GM21367 (cell line): ENCODE results near the gene LMAN2.
"Not testable (repeated sequence)": the region's sequence is repeated elsewhere in the genome, so short reads cannot be mapped to it uniquely, and the experiment has no call there.

ENCODE experiments used
- ATAC-seq: cut with Tn5 transposase; IDR thresholded peaks from one replicate; pipeline ENCODE4 v1.9.1; 2021; ENCODE audit not compliant: unreplicated experiment

Gene LMAN2

GRCh38 chr5:177378884-177379883, 27.7 kb upstream of the LMAN2 start:
- no peak for ATAC-seq

GRCh38 chr5:177377851-177378776, 26.6 kb upstream of the LMAN2 start:
- ATAC-seq: no peak

GRCh38 chr5:177376107-177376506, 24.6 kb upstream of the LMAN2 start:
- ATAC-seq: no peak

GRCh38 chr5:177375516-177375915, 24.0 kb upstream of the LMAN2 start:
- not testable (repeated sequence) for ATAC-seq

GRCh38 chr5:177374211-177374610, 22.7 kb upstream of the LMAN2 start:
- no peak for ATAC-seq

GRCh38 chr5:177373806-177374205, 22.3 kb upstream of the LMAN2 start:
- ATAC-seq: no peak

- no peak for ATAC-seq
These were observed 21.4 kb upstream of the LMAN2 start for GRCh38 chr5:177372910-177373309.

DNA sequence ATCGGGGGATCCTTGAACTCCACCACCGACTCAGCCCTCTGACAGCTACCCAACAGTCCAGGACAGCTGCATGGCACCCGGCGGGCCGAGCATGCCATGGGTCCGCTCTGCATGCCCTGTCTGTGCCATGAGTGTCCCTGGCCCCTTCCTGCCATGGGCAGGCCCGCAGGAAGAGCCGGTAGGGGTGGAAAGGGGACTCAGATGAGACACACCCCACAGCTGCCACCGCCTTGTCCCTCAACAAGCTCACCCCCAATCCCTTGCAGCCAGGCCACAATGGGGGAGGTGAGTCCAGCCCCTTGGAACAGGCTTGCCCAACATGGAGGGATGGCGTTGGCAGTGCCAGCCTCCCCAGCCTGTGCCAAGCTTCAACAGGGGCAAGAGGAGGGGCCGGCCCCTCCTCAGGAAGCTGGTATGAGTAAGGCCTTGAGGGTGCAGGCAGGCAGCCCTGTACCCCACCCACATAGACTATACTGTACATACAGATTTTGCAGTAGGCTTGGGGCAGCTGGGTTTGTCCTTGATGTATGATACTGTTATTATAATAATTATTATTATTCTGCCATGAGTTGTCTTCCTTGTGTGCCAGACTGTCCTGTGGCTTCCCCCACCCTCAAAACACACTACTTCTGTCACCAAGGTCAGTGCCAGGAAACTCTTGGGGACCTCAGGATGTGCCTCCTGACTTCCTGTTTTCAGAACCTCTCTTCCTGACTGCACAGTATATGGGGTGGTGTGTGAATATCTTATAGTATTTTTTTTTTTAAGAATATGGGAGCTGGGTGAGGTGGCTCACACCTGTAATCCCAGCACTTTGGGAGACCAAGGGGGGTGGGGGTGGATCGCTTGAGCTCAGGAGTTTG, 20.8 kb upstream of the LMAN2 start:
- ATAC-seq: no peak

GRCh38 chr5:177371120-177372033, 19.9 kb upstream of the LMAN2 start:
- ATAC-seq: no peak

DNA sequence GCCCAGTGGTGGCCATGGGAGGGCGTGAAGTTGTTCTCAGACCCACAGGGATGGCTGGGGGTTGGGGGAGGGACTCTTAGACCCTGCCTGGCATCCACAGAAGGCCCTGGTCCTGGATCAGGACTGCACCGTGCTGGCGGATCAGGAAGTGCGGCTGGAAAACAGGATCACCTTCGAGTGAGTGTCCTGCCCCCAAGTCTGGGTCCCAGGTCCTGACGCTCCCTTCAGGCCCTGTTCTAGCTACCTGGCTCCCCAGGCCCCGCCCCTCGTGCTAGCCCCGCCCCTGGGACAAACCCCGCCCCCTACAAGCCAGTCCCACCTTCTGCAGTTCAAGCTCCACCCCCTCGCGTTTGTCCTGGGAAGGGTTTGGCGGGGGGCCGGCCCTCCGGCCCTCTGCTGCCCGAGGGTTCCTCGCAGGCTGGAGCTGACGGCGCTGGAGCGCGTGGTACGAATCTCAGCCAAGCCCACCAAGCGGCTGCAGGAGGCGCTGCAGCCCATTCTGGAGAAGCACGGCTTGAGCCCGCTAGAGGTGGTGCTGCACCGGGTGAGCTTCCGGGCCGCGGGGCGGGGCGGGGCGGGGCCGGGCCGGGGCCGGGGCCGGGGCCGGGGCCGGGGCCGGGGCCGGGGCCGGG, 19.1 kb upstream of the LMAN2 start:
- ATAC-seq: no peak

- ATAC-seq: no peak
These were observed 18.4 kb upstream of the LMAN2 start for GRCh38 chr5:177369645-177370440.

GRCh38 chr5:177368869-177369644, 17.6 kb upstream of the LMAN2 start:
- no peak for ATAC-seq

- no peak for ATAC-seq
These were observed 16.8 kb upstream of the LMAN2 start for GRCh38 chr5:177367981-177368868.

DNA sequence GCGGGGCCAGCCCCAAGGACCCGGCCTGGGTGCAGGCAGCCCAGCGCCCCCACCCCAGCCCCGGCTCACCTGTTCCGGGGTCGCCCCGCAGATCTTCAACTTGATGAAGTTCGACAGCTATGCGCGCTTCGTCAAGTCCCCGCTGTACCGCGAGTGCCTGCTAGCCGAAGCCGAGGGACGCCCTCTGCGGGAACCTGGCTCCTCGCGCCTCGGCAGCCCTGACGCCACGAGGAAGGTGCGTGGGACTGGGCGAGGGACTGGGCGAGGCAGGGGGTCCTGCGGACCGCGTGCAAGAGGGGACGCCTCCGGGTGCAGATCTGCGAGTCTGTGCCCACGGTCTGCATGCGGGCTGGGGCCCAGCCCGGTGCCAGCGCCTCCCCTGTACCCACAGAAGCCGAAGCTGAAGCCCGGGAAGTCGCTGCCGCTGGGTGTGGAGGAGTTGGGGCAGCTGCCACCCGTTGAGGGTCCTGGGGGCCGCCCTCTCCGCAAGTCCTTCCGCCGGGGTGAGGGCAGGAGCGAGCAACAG, 15.9 kb upstream of the LMAN2 start:
- no peak for ATAC-seq

DNA sequence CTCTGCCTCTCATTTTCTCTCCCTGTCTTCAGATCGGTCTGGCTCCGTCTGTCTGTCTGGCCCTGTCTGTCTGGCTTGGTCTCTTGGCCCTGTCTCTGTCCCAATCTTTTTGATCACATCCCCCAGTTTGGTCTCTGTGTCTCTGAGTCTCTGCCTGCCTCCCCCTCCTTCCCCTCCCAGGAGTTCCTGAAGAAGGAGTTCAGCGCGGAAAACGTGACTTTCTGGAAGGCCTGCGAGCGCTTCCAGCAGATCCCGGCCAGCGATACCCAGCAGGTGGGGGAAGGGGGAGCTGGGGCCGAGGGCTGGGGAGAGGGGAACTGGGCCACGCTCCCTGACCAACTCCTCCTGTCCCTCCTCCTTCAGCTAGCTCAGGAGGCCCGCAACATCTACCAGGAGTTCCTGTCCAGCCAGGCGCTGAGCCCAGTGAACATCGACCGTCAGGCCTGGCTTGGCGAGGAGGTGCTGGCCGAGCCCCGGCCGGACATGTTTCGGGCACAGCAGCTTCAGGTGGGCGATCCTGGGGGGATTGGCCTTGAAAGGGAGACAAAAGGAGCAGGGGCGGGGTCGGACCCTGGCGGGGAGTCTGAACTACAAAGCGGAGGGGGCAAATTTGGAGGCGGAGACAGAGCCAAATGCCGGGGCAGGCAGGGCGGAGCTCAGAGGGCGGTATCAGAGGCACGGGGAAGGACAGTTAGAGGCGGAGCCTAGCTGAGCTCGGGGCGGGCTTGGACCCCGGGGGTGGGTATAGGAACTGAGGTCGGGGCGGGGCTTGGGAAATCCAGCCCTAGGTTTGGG, 15.3 kb upstream of the LMAN2 start:
- ATAC-seq: no peak
